Caco-2 (cell line): ENCODE measurements around the gene CFAP141. TPM values are rescaled to one million over a fixed set of nuclear protein-coding genes. Genes with fewer than 3 reads are reported as not detected.

ENCODE experiments used
- BruUV-seq: library from RNA; stranded (reverse); fragments of 400-500 nt; replicated peaks from 2 replicates; lab custom pipeline; 2021; lab: Mats Ljungman, UMichigan
- CTCF ChIA-PET: fragments of 300-600 bp; sonication (Branson Sonifier 250); formaldehyde crosslinking; loops from one replicate; lab custom pipeline; 2022; ENCODE audit warnings: antibody characterized with exemption; lab: Charles Lee
- POLR2A ChIA-PET: fragments of 300-600 bp; sonication (Branson Sonifier 250); formaldehyde crosslinking; loops from one replicate; lab custom pipeline; 2022; ENCODE audit warnings: antibody characterized with exemption; lab: Charles Lee
- DNase-seq, 2 experiments: peaks; one replicate each; pipeline versions ENCODE4 v3.0.0 to v3.0.0-alpha.2; 2020 to 2022
- H3K27me3 ChIP-seq: replicated peaks from 2 replicates; pipeline ENCODE4 v1.6.0; 2011; ENCODE audit warnings: low read length; ENCODE audit not compliant: control insufficient read depth, insufficient read depth
- H3K36me3 ChIP-seq: 2 replicates; pipeline ENCODE4 v1.5.1; 2011; ENCODE audit warnings: low read length; ENCODE audit not compliant: control insufficient read depth, insufficient read depth
- H3K4me1 ChIP-seq: fragments of 250-450 bp; sonication (Bioruptor Pico); 2 replicates; pipeline ENCODE4 v1.5.1; 2020; ENCODE audit warnings: mild to moderate bottlenecking
- H3K4me3 ChIP-seq: 2 replicates; pipeline ENCODE4 v1.5.1; 2011; ENCODE audit warnings: low read depth, mild to moderate bottlenecking, control low read depth, low read length
- H3K9me3 ChIP-seq: fragments of 250-450 bp; sonication (Bioruptor Pico); 2 replicates; pipeline ENCODE4 v1.5.1; 2020; ENCODE audit warnings: mild to moderate bottlenecking, moderate library complexity
- H3K27ac Mint-ChIP-seq: one replicate; pipeline ENCODE4 v1.8.0; 2022; ENCODE audit warnings: mixed read lengths; ENCODE audit not compliant: unreplicated experiment
- H3K27me3 Mint-ChIP-seq: one replicate; pipeline ENCODE4 v1.8.0; 2022; ENCODE audit warnings: mixed read lengths; ENCODE audit not compliant: insufficient read depth, unreplicated experiment
- H3K36me3 Mint-ChIP-seq: one replicate; pipeline ENCODE4 v1.8.0; 2022; ENCODE audit warnings: mild to moderate bottlenecking, mixed read lengths; ENCODE audit not compliant: insufficient read depth, unreplicated experiment
- H3K4me1 Mint-ChIP-seq: one replicate; pipeline ENCODE4 v1.8.0; 2022; ENCODE audit warnings: low read depth, mixed read lengths; ENCODE audit not compliant: unreplicated experiment
- H3K4me3 Mint-ChIP-seq: one replicate; pipeline ENCODE4 v1.8.0; 2022; ENCODE audit warnings: mild to moderate bottlenecking, moderate library complexity, mixed read lengths; ENCODE audit not compliant: unreplicated experiment
- H3K9me3 Mint-ChIP-seq: one replicate; pipeline ENCODE4 v1.8.0; 2022; ENCODE audit warnings: mixed read lengths; ENCODE audit not compliant: unreplicated experiment
- intact Hi-C: fragments of 100-400 bp; cut with micrococcal nuclease; formaldehyde crosslinking; loops from one replicate; pipeline ENCODE4 v1.10.0; 2022; ENCODE audit not compliant: unreplicated experiment
- total RNA-seq: library from RNA; stranded (reverse); gene quantifications from 2 replicates; pipeline ENCODE4 v1.2.3, GENCODE V29; 2022
- TF ChIP-seq, protein P1 (sequence below), 2 experiments: fragments of 200-600 bp in 1 of 2; IDR thresholded peaks; 1 replicate in 1 of 2; 2 replicates in 1 of 2; pipeline versions ENCODE4 v1.5.1 to v1.8.0; 2011 to 2022; ENCODE audit warnings: antibody characterized with exemption in 1 of 2, control low read depth in 1 of 2, inconsistent platforms in 1 of 2, low read depth in 1 of 2, low read length in 1 of 2, mild to moderate bottlenecking in 1 of 2, moderate library complexity in 1 of 2; ENCODE audit not compliant: insufficient read depth in 1 of 2, severe bottlenecking in 1 of 2, unreplicated experiment in 1 of 2

The CFAP141 gene
- total RNA-seq, 1 experiment from 2014 or later: not detected

DNA sequence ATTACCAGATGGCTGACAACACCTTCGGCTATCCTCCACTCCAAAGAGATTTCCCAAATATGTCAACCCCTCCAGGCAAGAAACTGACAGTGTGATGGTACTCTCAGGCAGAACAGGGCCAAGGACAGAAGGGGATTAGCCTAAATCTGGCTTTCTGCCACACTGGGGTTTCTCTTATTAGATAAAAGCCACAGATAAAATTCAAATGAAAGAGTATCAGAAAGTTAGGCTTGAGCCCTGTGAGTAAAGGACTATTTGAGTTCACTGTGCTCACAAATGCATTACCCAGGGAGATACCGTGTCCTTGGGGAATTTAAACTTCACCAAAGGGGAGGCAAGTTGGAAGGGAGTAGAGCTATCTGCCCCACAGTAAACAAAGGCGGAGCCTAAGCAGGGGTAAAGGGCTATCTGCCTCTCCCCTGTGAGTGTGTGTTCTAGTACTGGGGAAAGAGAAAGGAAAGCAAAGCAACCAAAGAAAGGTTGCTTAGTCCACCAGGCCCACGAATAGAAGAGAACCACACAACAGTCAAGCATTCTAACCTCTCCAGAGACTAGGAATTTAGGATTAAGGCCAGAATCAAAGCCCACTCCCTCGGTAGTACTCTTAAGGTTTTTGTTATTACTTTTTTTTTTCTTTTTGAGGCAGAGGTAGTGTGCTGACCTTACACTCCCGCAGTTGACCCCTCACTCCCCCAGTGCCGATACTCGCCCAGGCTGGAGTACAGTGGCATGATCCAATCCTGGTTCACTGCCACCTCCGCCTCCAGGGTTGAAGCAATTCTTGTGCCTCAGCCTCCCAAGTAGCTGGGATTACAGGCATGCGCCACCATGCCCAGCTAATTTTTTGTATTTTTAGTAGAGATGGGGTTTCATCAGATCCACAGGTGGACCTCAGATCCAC is 27.0 kb downstream of the CFAP141 start:
- H3K27me3 Mint-ChIP-seq: no peaks in the 10 kb centered on the region
- Histone ChIP-seq H3K36me3 (peaks cover 3% of the 10 kb centered on the region; the same call in 1 of the 2 replicates), H3K4me1 (peaks cover 46% of the 10 kb centered on the region), H3K4me3 (peak overlapping the region; percentile 8; the same call in 1 of the 2 replicates), H3K9me3 (no peaks in the 10 kb centered on the region), H3K27me3 (no peaks in the 10 kb centered on the region)
- BruUV-seq: no TSS peak
- TF ChIP-seq, protein P1, sequence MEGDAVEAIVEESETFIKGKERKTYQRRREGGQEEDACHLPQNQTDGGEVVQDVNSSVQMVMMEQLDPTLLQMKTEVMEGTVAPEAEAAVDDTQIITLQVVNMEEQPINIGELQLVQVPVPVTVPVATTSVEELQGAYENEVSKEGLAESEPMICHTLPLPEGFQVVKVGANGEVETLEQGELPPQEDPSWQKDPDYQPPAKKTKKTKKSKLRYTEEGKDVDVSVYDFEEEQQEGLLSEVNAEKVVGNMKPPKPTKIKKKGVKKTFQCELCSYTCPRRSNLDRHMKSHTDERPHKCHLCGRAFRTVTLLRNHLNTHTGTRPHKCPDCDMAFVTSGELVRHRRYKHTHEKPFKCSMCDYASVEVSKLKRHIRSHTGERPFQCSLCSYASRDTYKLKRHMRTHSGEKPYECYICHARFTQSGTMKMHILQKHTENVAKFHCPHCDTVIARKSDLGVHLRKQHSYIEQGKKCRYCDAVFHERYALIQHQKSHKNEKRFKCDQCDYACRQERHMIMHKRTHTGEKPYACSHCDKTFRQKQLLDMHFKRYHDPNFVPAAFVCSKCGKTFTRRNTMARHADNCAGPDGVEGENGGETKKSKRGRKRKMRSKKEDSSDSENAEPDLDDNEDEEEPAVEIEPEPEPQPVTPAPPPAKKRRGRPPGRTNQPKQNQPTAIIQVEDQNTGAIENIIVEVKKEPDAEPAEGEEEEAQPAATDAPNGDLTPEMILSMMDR (IDR thresholded peaks at IDR 0.05; ENCODE audit: insufficient read depth in 1 of 2, low read depth in 1 of 2, low read length in 1 of 2, severe bottlenecking in 1 of 2, unreplicated experiment in 1 of 2): no peak
- peaks cover 93% of the 10 kb centered on the region for H3K36me3 Mint-ChIP-seq
- H3K4me1 Mint-ChIP-seq: peaks cover 44% of the 10 kb centered on the region
- no peaks in the 10 kb centered on the region for H3K9me3 Mint-ChIP-seq
- peak overlapping the region; percentile 96 for H3K27ac Mint-ChIP-seq
- intact Hi-C loops: no loop called here
- peak in 1 of 2 experiments; percentile 36 for DNase-seq
- H3K4me3 Mint-ChIP-seq: peak overlapping the region; percentile 92
- POLR2A ChIA-PET: interaction anchor here (0.6 to 1.1 kb wide), 2 partner anchors 10 to 41 kb away, joined by 3 to 4 read pairs; partner anchors contain the start of gene UBAP2L
- CTCF ChIA-PET: interaction anchor here (0.8 kb wide), 1 partner anchor 100 kb away, joined by 3 read pairs; no protein-coding TSS in a partner anchor

DNA sequence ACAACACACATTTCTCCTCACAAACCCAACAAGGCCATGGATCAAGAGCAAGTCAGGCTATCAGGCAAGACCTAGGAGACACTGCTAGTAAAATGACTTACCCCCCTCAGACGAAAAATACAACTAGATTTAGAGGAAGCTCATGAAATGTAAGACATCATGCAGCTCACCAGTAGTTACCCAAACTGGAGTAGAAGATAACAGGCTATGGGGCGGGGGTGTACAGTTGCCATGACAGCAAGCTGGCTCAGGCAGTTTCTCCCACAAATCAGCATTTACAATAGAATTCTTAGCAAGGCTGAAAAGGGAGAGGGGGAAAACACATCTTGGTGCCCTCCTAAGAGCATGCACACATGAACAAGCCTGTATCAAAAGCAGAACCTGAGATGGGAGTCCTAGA is 28.1 kb downstream of the CFAP141 start:
- peaks cover 46% of the 10 kb centered on the region for H3K4me1 ChIP-seq
- Mint-ChIP-seq H3K4me3 (peak overlapping the region; percentile 11), H3K27me3 (no peaks in the 10 kb centered on the region), H3K9me3 (no peaks in the 10 kb centered on the region), H3K27ac (peak overlapping the region; percentile 96), H3K4me1 (peaks cover 37% of the 10 kb centered on the region), H3K36me3 (peaks cover 94% of the 10 kb centered on the region)
- POLR2A ChIA-PET: interaction anchor here (0.6 to 1.2 kb wide), 2 partner anchors 11 to 188 kb away, joined by 4 to 12 read pairs; partner anchors contain the start of gene RPS27
- H3K27me3 ChIP-seq: no peaks in the 10 kb centered on the region
- TF ChIP-seq, protein P1 (IDR thresholded peaks at IDR 0.05; ENCODE audit: insufficient read depth in 1 of 2, low read depth in 1 of 2, low read length in 1 of 2, severe bottlenecking in 1 of 2, unreplicated experiment in 1 of 2): no peak
- intact Hi-C loops: no loop called here
- peaks cover 3% of the 10 kb centered on the region; the same call in 1 of the 2 replicates for H3K36me3 ChIP-seq
- CTCF ChIA-PET: no interaction called here
- H3K9me3 ChIP-seq: no peaks in the 10 kb centered on the region
- DNase-seq: no peak
- BruUV-seq: no TSS peak
- H3K4me3 ChIP-seq: no peak overlapping the region

DNA sequence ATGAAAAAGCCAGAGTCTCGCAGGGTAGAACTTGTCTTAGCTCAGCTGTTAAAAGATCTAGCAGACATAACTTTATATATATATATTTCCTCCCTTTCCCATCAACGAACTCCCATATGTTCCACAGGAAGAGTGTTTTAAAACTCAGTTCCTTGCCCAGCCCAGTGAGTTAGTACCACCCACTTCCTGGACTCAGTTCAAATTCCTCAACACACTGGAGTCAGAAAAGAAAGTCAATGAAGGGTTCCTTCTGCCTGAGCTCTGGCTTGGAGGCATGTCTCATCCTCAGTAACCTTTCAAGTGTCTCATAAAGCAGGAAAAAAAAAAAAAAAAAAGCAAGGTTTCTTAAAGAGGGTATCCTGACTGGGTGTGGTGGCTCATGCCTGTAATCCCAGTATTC is 29.8 kb downstream of the CFAP141 start:
- Histone ChIP-seq H3K27me3 (no peaks in the 10 kb centered on the region), H3K4me1 (peaks cover 42% of the 10 kb centered on the region), H3K36me3 (peaks cover 7% of the 10 kb centered on the region), H3K4me3 (no peak overlapping the region), H3K9me3 (no peaks in the 10 kb centered on the region)
- Mint-ChIP-seq H3K9me3 (no peaks in the 10 kb centered on the region), H3K4me1 (peaks cover 43% of the 10 kb centered on the region), H3K4me3 (no peak overlapping the region), H3K27ac (no peak overlapping the region), H3K36me3 (peaks cover 94% of the 10 kb centered on the region), H3K27me3 (no peaks in the 10 kb centered on the region)
- DNase-seq: no peak
- no TSS peak for BruUV-seq
- CTCF ChIA-PET: no interaction called here
- TF ChIP-seq, protein P1 (IDR thresholded peaks at IDR 0.05; ENCODE audit: insufficient read depth in 1 of 2, low read depth in 1 of 2, low read length in 1 of 2, severe bottlenecking in 1 of 2, unreplicated experiment in 1 of 2): no peak
- intact Hi-C loops: no loop called here
- POLR2A ChIA-PET: no interaction called here
